ENCODE results near the gene PROK2. TPM values are rescaled to one million over a fixed set of nuclear protein-coding genes. Genes with fewer than 3 reads are reported as not detected.
A peak's percentile ranks its signal among the peaks of the same experiment; 100 is the strongest.

PROK2 gene
- total and polyA plus RNA-seq, 8 donors: 0.58 to 5.7 (median 1.1) TPM; not detected in 5

- Histone ChIP-seq H3K4me1 (peaks cover 3 to 13% (median 6%) of the 10 kb centered on the region in 4 donors), H3K36me3 (no peaks in the 10 kb centered on the region), H3K9me3 (peaks cover 0 to 6% (median 0%) of the 10 kb centered on the region in 4 donors), H3K4me3 (no peak overlapping the region), H3K27ac (no peak overlapping the region), H3K27me3 (no peaks in the 10 kb centered on the region)
- 71 to 88% (median 81%) methylated on average over 2 of the region's 2 CpGs for WGBS, 5 donors
- TF ChIP-seq POLR2A (IDR thresholded peaks at IDR 0.05): no peak
- no peak for TF ChIP-seq CTCF (IDR thresholded peaks at IDR 0.05)
- TF ChIP-seq POLR2AphosphoS5 (IDR thresholded peaks at IDR 0.05): no peak
- TF ChIP-seq EP300 (IDR thresholded peaks at IDR 0.05): no peak
- no peak for DNase-seq
- intact Hi-C loops (cut with DNase I; ENCODE audit: low total_unique reads): loop anchor here (10.0 kb wide), 1 partner anchor 1091 kb away; no protein-coding TSS in a partner anchor
Observed at GRCh38 chr3:71733319-71733718, 51.6 kb downstream of the PROK2 start.

- DNase-seq: no peak
- Histone ChIP-seq H3K36me3 (no peaks in the 10 kb centered on the region), H3K4me1 (peaks cover 3 to 13% (median 6%) of the 10 kb centered on the region in 4 donors), H3K27me3 (no peaks in the 10 kb centered on the region), H3K4me3 (no peak overlapping the region), H3K27ac (no peak overlapping the region), H3K9me3 (peaks cover 0 to 4% (median 0%) of the 10 kb centered on the region in 4 donors)
- intact Hi-C loops (cut with DNase I; ENCODE audit: low total_unique reads): loop anchor here (10.0 kb wide), 1 partner anchor 1092 kb away; no protein-coding TSS in a partner anchor
- 59 to 75% (median 68%) methylated on average over 4 of the region's 4 CpGs for WGBS, 5 donors
- TF ChIP-seq EP300 (IDR thresholded peaks at IDR 0.05): no peak
- TF ChIP-seq POLR2A (IDR thresholded peaks at IDR 0.05): no peak
- no peak for TF ChIP-seq CTCF (IDR thresholded peaks at IDR 0.05)
- TF ChIP-seq POLR2AphosphoS5 (IDR thresholded peaks at IDR 0.05): no peak
Observed at GRCh38 chr3:71732637-71733036, 52.3 kb downstream of the PROK2 start.

GRCh38 chr3:71728632-71729342 is 56.2 kb downstream of the PROK2 start:
- no peaks in the 10 kb centered on the region for H3K36me3 ChIP-seq
- H3K4me1 ChIP-seq: peaks cover 15 to 30% (median 21%) of the 10 kb centered on the region in 4 donors
- peak in 1 of 2 donors; percentile 62 for DNase-seq
- no peak for TF ChIP-seq POLR2A (IDR thresholded peaks at IDR 0.05)
- no peak for TF ChIP-seq POLR2AphosphoS5 (IDR thresholded peaks at IDR 0.05)
- TF ChIP-seq CTCF (IDR thresholded peaks at IDR 0.05): no peak
- TF ChIP-seq EP300 (IDR thresholded peaks at IDR 0.05): no peak
- no peaks in the 10 kb centered on the region for H3K9me3 ChIP-seq
- H3K27me3 ChIP-seq: no peaks in the 10 kb centered on the region
- intact Hi-C loops (cut with DNase I; ENCODE audit: low total_unique reads): no loop called here
- no peak overlapping the region for H3K27ac ChIP-seq
- 56 to 66% (median 65%) methylated on average over 4 of the region's 4 CpGs for WGBS, 5 donors
- no peak overlapping the region for H3K4me3 ChIP-seq

- H3K9me3 ChIP-seq: no peaks in the 10 kb centered on the region
- H3K4me3 ChIP-seq: peak overlapping the region in 3 of 4 donors; percentile 65 to 92 (median 90)
- no peaks in the 10 kb centered on the region for H3K36me3 ChIP-seq
- DNase-seq: no peak
- H3K27ac ChIP-seq: peak overlapping the region in 4 of 5 donors; percentile 67 to 85 (median 84)
- no peaks in the 10 kb centered on the region for H3K27me3 ChIP-seq
- peaks cover 16 to 54% (median 30%) of the 10 kb centered on the region in 4 donors for H3K4me1 ChIP-seq
- intact Hi-C loops (cut with DNase I; ENCODE audit: low total_unique reads): no loop called here
- TF ChIP-seq EP300 (IDR thresholded peaks at IDR 0.05) (no peak), CTCF (IDR thresholded peaks at IDR 0.05) (no peak), POLR2AphosphoS5 (IDR thresholded peaks at IDR 0.05) (no peak), POLR2A (IDR thresholded peaks at IDR 0.05) (no peak)
- 80 to 88% (median 81%) methylated on average over 8 of the region's 8 CpGs for WGBS, 5 donors
Observed at GRCh38 chr3:71726146-71726545, 58.8 kb downstream of the PROK2 start.

Data from stomach (tissue), 9 donors.